ENCODE measurements around the gene IL12RB2. TPM values are rescaled to one million over a fixed set of nuclear protein-coding genes. Genes with fewer than 3 reads are reported as not detected.

The IL12RB2 gene
- total RNA-seq, 1 donor from 2014 or later = 0.37 TPM

GRCh38 chr1:67342076-67342890, 34.6 kb downstream of the IL12RB2 start:
- intact Hi-C loops (cut with micrococcal nuclease) = no loop called here
- ATAC-seq = no peak
- no peak for DNase-seq

- intact Hi-C loops (cut with micrococcal nuclease) = loop anchor here (5.0 kb wide), 2 partner anchors 142 to 157 kb away; no protein-coding TSS in a partner anchor
- no peak for DNase-seq
- no peak for ATAC-seq
These were observed 37.9 kb downstream of the IL12RB2 start for GRCh38 chr1:67345556-67345955.

- DNase-seq = no peak
- intact Hi-C loops (cut with micrococcal nuclease) = loop anchor here (5.0 kb wide), 2 partner anchors 140 to 155 kb away; no protein-coding TSS in a partner anchor
- no peak for ATAC-seq
These were observed 39.3 kb downstream of the IL12RB2 start for GRCh38 chr1:67346982-67347381.

- intact Hi-C loops (cut with micrococcal nuclease) = loop anchor here (5.0 kb wide), 2 partner anchors 139 to 154 kb away; no protein-coding TSS in a partner anchor
- ATAC-seq (peak; percentile 85), DNase-seq (peak; percentile 42)
These were observed 40.2 kb downstream of the IL12RB2 start for GRCh38 chr1:67347688-67348472.

- ATAC-seq = no peak
- no peak for DNase-seq
- intact Hi-C loops (cut with micrococcal nuclease) = loop anchor here (5.0 kb wide), 2 partner anchors 139 to 154 kb away; no protein-coding TSS in a partner anchor
These were observed 41.0 kb downstream of the IL12RB2 start for GRCh38 chr1:67348586-67349252.

- DNase-seq (no peak), ATAC-seq (no peak)
- intact Hi-C loops (cut with micrococcal nuclease) = no loop called here
These were observed 43.1 kb downstream of the IL12RB2 start for GRCh38 chr1:67350783-67351182.

- DNase-seq (no peak), ATAC-seq (no peak)
- intact Hi-C loops (cut with micrococcal nuclease) = no loop called here
These were observed 44.5 kb downstream of the IL12RB2 start for GRCh38 chr1:67352211-67352610.

GRCh38 chr1:67355745-67356424, 48.2 kb downstream of the IL12RB2 start:
- DNase-seq = no peak
- intact Hi-C loops (cut with micrococcal nuclease) = no loop called here
- ATAC-seq = no peak

GRCh38 chr1:67359592-67359991, 51.9 kb downstream of the IL12RB2 start:
- intact Hi-C loops (cut with micrococcal nuclease) = no loop called here
- ATAC-seq (no peak), DNase-seq (no peak)

- ATAC-seq (no peak), DNase-seq (no peak)
- intact Hi-C loops (cut with micrococcal nuclease) = no loop called here
These were observed 54.0 kb downstream of the IL12RB2 start for GRCh38 chr1:67361641-67362040.

- ATAC-seq = peak; percentile 29
- intact Hi-C loops (cut with micrococcal nuclease) = no loop called here
- peak; percentile 49 for DNase-seq
These were observed 59.8 kb downstream of the IL12RB2 start for GRCh38 chr1:67367370-67368045.

GRCh38 chr1:67368046-67368514, 60.4 kb downstream of the IL12RB2 start:
- DNase-seq (no peak), ATAC-seq (no peak)
- intact Hi-C loops (cut with micrococcal nuclease) = no loop called here

GRCh38 chr1:67371043-67371442, 63.4 kb downstream of the IL12RB2 start:
- ATAC-seq = no peak
- intact Hi-C loops (cut with micrococcal nuclease) = no loop called here
- no peak for DNase-seq

- no peak for ATAC-seq
- intact Hi-C loops (cut with micrococcal nuclease) = no loop called here
- no peak for DNase-seq
These were observed 64.0 kb downstream of the IL12RB2 start for GRCh38 chr1:67371681-67372080.

GRCh38 chr1:67372136-67372535, 64.5 kb downstream of the IL12RB2 start:
- ATAC-seq (no peak), DNase-seq (no peak)
- intact Hi-C loops (cut with micrococcal nuclease) = no loop called here

- intact Hi-C loops (cut with micrococcal nuclease) = no loop called here
- no peak for DNase-seq
- ATAC-seq = no peak
These were observed 65.2 kb downstream of the IL12RB2 start for GRCh38 chr1:67372898-67373297.

- DNase-seq (no peak), ATAC-seq (no peak)
- intact Hi-C loops (cut with micrococcal nuclease) = no loop called here
These were observed 68.7 kb downstream of the IL12RB2 start for GRCh38 chr1:67376381-67376780.

GRCh38 chr1:67377253-67377652, 69.6 kb downstream of the IL12RB2 start:
- DNase-seq = no peak
- intact Hi-C loops (cut with micrococcal nuclease) = no loop called here
- no peak for ATAC-seq

Data from left ventricle myocardium superior (tissue), 1 donor.